Fibroblast of mammary gland (primary cell): Measurements from ENCODE around the gene RBBP7.
"Not testable (repeated sequence)": the region's sequence is repeated elsewhere in the genome, so short reads cannot be mapped to it uniquely, and the experiment has no call there.

ENCODE experiments used
- DNase-seq: peaks from one replicate; pipeline ENCODE4 v3.0.0-alpha.2; 2010; ENCODE audit warnings: low read depth
- H3K4me3 ChIP-seq: 2 replicates; pipeline ENCODE4 v1.5.1; 2011; ENCODE audit warnings: low read depth, mild to moderate bottlenecking, low read length, moderate library complexity; ENCODE audit not compliant: control insufficient read depth
- CTCF ChIP-seq: conservative IDR thresholded peaks from 2 replicates; pipeline ENCODE4 v1.5.1; 2011; ENCODE audit warnings: low read depth, low read length, inconsistent platforms; ENCODE audit not compliant: control insufficient read depth, insufficient read depth

RBBP7 gene

GRCh38 chrX:16868920-16869319 is 1.2 kb downstream of the RBBP7 start:
- no peak for TF ChIP-seq CTCF
- DNase-seq: no peak
- H3K4me3 ChIP-seq: peak overlapping the region; percentile 51

- H3K4me3 ChIP-seq: no peak overlapping the region
- no peak for DNase-seq
- TF ChIP-seq CTCF: no peak
Observed at GRCh38 chrX:16867947-16868346, 2.2 kb downstream of the RBBP7 start.

- no peak for TF ChIP-seq CTCF
- DNase-seq: no peak
- no peak overlapping the region for H3K4me3 ChIP-seq
Observed at GRCh38 chrX:16862829-16863228, 7.3 kb downstream of the RBBP7 start.

- H3K4me3 ChIP-seq: no peak overlapping the region
- TF ChIP-seq CTCF: no peak
- DNase-seq: no peak
Observed at GRCh38 chrX:16856744-16857143, 13.4 kb downstream of the RBBP7 start.

- H3K4me3 ChIP-seq: not testable (repeated sequence)
- DNase-seq: peak; percentile 85
Observed at GRCh38 chrX:16856076-16856404, 14.1 kb downstream of the RBBP7 start.

- DNase-seq: no peak
- H3K4me3 ChIP-seq: no peak overlapping the region
- no peak for TF ChIP-seq CTCF
Observed at GRCh38 chrX:16855363-16856075, 14.6 kb downstream of the RBBP7 start.

GRCh38 chrX:16853537-16853936 is 16.6 kb downstream of the RBBP7 start:
- TF ChIP-seq CTCF: no peak
- DNase-seq: no peak

More at GRCh38 chrX:16853537-16853936, 16.6 kb downstream of the RBBP7 start:
- H3K4me3 ChIP-seq: no peak overlapping the region
